GM19025 (cell line): ENCODE results near the gene CDH13.

ENCODE experiments used
- ATAC-seq: cut with Tn5 transposase; IDR thresholded peaks from one replicate; pipeline ENCODE4 v1.9.1; 2021; ENCODE audit warnings: mild to moderate bottlenecking, low read depth, moderate library complexity; ENCODE audit not compliant: unreplicated experiment

The CDH13 gene

DNA sequence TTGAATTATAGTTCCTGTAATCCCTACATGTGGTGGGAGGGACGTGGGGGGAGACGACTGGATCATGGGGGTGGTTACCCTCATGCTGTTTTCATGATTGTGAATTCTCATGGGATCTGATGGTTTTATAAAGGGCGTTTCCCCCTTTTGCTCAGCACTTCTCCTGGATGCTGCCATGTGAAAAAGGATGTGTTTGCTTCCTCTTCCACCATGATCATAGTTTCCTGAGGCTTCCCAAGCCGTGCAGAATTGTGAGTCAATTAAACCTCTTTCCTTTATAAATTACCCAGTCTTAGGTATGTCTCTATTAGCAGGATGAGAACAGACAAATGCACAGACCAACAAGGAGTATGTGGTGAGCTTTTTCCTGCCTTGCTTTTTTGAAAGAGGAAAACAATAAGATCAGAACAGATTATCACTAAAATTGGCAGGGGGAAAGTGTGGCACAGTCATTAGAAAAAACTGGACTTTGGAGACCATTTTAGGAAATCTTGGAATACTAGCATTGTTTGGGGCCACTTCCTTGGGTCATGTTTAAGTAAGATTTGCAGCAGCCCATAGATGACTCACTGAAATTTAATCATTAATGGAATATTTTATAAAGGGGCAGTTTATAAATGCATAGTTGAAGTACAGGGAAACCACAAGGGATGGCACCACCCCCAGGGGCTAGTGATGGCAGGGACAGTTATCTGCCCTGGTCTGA, 352.8 kb downstream of the CDH13 start:
- no peak for ATAC-seq

GRCh38 chr16:82980810-82981209, 354.0 kb downstream of the CDH13 start:
- ATAC-seq: no peak

GRCh38 chr16:82987767-82988166, 361.0 kb downstream of the CDH13 start:
- no peak for ATAC-seq

GRCh38 chr16:82990155-82990554, 363.4 kb downstream of the CDH13 start:
- no peak for ATAC-seq

DNA sequence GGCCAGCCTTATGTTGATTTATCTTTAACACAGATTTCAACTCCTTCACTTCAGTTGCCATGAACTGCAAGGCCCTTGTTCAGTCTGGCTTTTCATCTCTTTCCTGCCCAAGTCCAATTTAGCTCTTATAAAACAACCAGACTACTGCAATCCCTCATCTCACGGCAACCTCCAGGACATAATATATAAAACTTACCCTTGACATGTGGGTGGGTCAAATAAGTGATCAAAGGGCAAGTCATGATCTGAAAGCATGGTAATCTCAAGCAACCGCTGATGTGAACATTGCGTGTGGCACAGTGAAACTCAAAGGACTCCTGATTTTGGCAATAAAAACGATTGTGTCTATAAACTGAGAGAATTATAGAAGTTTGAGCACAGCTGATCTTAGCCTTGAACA, 364.6 kb downstream of the CDH13 start:
- ATAC-seq: no peak

- no peak for ATAC-seq
Measured at GRCh38 chr16:82991966-82992675, 365.4 kb downstream of the CDH13 start.

GRCh38 chr16:82992786-82993185, 366.0 kb downstream of the CDH13 start:
- no peak for ATAC-seq

DNA sequence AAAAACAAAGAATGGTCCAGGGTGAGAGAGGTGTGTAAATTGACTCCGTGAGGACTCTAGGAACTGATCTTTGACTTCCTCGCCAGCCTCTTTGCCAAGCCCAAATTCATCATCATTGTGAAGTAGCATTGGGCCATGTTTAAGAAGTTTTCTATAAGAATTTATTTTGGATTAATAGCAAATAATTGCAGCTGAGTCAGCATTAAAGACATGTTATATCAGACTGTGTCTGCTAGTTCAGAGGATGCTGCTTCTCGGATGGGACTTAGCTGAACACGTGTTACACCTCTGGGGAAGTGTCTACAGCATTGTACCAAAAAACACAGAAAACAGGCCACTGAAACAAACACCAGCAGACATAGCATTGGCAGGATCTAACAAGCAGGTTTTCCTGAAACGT, 366.6 kb downstream of the CDH13 start:
- no peak for ATAC-seq

GRCh38 chr16:82993926-82994325, 367.2 kb downstream of the CDH13 start:
- no peak for ATAC-seq

DNA sequence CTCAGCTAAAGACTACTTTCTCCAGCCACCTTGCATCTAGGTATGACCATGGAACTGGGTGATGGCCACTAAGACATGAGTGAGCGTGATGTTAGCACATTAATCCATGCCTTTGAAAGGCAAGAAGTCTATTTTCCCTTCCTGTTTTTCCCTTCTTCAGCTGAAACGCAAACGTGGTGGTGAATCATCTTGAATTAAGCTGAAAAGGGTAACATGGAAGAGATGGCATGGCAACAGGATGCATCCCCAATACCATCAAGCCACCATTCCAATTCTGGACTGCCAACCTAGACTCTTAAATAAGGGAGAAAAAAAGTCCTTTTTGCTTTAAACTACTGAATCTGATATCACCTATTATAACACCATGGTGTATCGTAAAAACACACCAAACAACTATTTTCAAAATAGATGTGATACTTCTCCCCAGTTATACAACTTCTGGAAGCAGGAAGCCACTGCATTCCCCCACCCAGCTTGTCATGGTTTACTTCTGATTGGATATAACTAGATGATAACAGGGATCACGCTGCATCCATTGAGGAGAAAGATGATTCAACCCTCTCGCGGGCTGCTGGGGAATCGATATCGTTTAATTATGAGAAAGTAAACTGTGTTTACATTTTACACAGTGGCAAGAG, 368.6 kb downstream of the CDH13 start:
- ATAC-seq: no peak

DNA sequence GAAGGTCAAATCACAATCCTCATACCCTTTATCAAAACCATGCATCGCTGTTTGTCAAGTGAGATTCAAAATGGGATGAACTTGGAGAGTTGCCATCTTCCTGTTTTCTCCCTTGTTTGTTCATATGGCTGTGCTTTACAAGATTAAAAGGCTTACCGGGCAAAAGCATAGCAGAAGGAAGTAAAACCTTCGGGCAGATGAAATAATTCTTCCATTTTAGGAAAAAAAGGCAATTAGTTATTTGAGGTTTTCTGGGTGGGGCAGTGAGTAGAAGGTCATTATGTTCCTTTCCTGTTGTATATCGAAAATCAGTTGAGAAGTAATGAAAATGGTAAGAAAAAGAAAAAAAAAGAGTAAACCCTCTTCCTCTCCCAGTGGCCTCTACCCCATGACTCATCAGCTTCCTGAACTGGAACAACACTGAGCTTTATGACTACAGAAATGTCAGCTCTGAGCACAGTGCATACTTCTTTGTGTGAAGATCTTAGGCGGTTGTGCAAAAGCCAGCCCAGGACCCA, 369.2 kb downstream of the CDH13 start:
- ATAC-seq: no peak

DNA sequence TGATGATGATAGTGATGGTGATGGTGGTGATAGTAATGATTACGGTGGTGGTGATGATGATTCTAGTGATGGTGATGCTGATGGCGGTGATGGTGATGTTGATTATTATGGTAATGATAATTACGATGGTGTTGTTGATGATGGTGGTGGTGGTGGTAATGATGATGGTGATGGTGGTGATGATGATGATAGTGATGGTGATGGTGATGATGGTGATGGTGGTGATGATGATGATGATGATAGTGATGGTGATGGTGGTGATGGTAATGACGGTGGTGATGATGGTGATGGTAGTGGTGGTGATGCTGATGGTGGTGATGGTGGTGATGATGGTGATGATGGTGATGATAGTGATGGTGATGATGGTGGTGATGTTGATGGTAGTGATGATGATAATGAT, 370.0 kb downstream of the CDH13 start:
- no peak for ATAC-seq

GRCh38 chr16:82999711-83000110, 372.9 kb downstream of the CDH13 start:
- ATAC-seq: no peak

GRCh38 chr16:83002351-83003334, 375.9 kb downstream of the CDH13 start:
- ATAC-seq: no peak

DNA sequence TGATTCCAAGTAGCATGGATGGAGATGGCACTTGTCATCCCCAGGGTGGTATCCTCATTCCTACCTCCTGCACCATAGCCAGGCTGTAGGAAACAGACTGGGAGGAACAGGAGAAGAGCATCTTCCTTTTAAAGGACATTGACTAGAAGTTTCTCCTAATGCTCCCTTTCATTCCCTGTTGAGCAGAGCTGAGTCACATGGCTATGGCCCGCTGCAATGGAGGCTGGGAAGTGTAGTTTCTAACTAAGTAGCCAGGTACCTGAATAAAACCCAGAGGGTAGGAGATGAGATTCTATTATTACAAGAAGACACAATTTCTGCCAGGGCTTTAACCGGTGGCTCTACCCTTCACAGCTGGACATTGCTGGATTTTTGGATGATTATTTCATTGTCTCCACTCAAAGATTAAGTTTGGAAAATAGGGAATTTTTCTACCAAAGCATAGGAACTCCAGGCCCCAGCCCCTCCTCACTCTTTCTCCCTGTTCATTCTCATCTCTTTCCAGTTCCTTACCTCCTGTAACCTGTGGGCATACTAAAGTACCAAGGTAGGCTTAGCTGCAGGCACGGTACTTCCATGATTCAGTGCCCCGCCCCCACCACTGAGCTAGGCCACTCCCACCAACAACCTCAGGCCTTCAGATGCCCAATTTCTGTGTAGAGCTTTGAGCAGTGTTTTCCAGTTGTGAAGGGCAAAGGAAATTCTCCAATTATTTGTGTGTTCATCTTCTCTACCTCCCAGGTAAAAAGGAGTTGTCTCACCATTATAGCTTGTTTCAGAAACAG, 378.3 kb downstream of the CDH13 start:
- no peak for ATAC-seq

- no peak for ATAC-seq
Measured at GRCh38 chr16:83005653-83006160, 378.9 kb downstream of the CDH13 start.

GRCh38 chr16:83010776-83011720, 384.3 kb downstream of the CDH13 start:
- no peak for ATAC-seq

DNA sequence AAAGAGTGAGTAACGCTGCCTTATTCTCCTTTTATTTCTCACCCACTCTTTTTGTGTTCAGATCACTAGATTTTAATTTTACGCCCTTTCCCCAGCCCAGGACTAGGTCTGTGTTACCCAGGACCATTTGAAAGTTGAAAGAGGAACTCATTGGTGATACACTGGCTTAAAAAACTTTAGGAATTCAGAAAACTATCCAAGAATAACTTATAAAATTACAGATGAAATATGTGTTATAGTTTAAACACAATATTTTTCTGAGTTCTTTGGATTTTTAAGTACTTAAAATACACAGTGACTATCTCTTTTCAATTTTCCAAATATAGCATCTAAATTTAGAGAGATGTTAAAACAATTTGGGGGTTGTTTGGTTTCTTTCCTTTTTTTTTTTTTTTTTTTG, 385.2 kb downstream of the CDH13 start:
- ATAC-seq: no peak
